Activated CD8-positive, alpha-beta memory T cell treated with anti-CD3 and anti-CD28 coated beads for 24 hours (primary cell): ENCODE data around the gene PXYLP1.
"Not testable (repeated sequence)": the region's sequence is repeated elsewhere in the genome, so short reads cannot be mapped to it uniquely, and the experiment has no call there.

Experiments
- DNase-seq: peaks from one replicate; pipeline ENCODE4 v3.0.0-alpha.2; 2020

PXYLP1 gene

DNA sequence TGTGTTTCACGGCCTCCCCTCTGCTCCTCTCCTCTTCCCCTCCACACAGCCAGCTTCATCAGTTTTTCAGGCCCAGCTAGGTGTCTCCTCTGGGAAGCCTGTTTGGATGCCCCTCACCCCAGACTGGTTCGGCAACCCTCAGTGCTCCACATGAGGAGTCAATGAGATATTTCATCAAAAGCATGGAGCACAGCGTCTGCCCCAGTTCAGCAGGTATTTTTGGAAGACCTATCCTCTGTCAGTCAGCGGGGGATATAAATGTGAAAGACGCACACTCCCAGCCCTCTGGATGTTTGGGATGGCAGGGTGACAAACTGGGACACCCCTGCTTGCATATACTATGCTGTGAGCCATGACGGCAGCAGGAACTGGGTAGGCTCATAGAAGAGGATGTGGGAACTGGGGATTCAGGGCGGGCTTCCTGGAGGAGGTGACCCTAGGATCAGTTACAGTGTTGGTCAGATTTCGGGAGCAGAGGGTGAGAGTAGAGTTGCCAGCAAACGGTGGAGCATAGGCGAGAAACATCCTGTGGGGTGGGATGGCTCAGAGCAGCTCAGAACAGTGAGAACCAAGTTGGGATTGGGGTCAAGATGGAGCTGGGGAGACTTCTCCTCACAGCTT, 42.9 kb downstream of the PXYLP1 start:
- DNase-seq, result no peak

DNA sequence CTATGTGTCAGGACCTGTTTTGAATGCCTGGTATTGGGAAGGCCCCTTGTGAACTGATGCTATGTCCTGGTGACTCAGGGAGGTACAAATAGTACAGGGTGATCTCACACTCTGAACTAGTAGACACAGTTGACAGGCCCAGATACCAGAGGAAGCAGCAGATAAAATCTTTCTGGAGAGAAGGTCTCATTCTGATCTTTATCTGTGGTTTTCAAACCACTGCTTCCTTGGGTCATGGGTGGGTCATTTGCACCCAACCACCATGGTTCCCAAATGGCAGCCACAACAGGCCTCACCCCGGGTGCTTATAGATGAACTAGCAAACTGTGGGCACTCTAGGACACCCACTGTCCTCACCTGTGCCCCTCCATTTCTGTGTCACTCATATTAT, 43.4 kb downstream of the PXYLP1 start:
- no peak for DNase-seq

DNA sequence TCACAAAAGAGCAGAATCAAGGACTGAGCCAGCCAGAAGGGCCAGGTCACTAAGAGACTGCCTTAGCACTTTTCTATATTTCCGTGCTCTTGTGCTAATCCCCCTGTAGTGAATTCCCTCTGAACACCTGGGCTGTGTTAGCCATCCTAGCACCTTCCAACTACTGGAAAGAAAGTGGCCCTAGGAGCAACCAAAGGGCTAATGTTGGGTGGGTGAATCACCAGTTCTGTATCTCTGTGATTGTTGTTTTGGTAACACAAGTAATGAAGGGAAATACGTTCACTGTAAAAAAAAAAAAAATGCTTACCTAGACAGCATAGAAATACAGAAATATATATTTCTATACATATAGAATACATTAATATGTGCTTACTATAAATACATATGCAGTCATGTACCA, 43.9 kb downstream of the PXYLP1 start:
- no peak for DNase-seq

DNA sequence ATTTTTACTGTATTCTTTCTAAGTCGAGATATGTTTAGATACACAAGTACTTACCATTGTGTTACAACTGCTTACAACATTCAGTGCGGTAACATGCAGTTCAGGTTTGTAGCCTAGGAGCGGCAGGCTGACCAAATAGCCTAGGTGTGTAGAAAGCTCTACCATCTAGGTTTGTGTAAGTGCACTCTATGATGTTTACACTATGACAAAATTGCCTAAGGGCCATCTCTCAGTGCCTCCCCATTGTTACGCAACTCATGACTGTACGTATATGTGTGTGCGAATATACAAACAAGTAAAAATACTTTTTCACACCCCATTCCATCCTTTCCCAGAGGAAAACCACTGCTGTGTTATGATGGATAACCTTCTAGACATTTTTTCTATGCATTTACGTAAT, 44.3 kb downstream of the PXYLP1 start:
- DNase-seq, result no peak

DNA sequence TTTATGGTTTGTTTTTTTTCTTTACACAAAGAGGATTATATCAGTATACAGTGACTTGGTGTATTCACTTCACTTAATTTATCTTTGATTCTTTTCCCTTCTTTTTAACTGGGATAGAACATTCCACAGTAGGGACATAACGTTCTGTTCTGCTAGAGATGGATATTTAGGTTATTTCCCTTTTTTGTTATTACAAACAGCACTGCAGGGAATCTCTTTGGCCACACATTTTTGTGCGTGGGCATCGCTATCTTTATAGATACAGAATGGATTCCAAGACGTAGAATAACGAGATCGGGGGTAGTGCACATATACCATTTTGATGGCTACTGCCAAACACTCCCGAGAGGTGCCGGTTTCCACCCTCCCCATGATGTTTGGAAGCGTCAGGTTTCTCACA, 44.8 kb downstream of the PXYLP1 start:
- DNase-seq, result no peak

DNA sequence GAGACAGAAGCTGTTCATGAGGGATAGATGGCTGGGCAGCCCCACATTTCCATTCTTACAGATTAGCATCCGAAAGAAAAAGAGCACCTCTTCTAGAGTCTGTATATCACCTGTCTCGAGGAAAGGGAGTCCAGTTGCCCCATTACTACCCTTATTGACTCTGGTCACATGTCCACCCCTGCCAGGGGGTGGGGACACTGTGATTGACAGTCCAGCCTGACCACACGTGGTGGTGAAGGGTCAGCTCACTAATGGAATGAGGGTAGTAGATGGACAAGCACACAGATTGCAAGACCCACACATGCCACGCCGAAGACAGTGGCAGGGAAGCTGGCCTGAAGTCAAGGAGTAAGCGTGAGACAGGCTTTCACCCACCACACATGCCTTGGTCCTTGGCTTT, 45.8 kb downstream of the PXYLP1 start:
- no peak for DNase-seq

DNA sequence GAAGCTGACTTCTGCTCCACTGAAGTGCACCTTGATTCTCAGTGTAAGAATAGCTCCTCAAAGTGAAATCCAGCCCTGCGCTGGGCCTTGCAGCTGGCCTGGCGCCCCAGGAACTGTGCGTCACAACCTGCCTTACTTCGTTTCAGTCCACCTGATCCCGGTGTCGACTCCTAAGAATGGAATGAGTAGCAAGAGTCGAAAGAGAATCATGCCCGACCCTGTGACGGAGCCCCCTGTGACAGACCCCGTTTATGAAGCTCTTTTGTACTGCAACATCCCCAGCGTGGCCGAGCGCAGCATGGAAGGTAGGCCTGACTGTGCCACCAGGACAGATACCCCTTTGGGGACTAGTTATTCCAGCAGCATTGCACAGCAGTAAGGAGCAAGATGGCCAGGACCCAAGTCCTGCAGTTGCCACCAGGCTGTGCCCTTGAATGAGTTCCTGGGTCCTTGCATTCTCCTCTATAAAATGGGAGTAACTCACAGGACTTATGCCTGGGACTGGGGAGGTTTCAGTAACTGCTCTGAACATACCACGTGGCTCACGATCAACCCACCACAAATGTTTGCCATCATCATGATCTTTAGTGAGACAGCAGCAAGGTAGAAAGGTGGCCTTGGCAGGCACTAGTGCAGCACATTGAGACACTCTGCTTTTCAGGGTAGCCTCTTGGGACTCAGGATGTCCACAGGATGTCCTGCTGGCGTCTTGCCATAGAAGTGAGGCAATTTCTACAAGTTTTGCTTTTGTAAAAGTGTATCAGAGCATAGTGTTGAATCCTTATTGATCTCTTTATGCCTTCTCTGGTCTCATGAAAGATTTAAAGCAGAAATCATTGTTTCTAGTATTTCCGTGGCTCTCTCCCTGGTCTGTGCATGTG, 46.8 kb downstream of the PXYLP1 start:
- no peak for DNase-seq

DNA sequence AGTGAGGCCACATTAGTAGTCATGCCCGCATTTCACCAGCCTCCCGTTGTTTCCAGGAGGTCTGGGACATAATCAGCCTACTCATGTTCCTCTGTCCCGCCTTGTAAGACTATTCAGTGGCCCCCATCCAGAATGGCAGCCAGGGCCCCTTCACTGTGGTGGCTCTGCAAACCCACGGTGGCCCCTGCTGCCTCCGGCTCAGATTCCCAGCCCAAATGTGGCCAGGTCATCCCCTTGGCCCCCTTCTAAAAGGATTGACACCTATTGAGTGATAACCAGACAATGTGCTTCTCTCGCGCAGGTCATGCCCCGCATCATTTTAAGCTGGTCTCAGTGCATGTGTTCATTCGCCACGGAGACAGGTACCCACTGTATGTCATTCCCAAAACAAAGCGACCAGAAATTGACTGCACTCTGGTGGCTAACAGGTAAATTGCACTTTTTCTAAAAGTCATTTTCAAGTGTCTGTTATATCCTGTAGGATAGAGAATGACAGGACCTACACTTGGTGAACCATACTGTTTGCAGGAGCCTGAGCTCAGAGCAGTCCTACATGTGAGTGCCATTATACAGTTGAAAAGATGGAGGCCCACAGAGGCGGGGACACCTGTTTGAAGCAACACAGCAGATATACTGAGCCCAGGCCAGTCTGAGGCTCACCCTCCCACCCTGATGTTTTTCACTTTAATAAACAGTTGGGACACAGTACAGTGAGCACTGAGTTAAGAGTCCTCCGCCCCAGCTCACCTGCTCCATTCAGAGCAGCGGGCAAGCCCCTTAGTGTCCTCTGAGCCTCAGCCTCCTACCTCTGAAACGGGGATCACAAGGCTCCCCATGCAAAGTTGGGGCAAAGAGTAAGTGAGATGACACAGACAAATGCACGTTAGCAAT, 47.7 kb downstream of the PXYLP1 start:
- no peak for DNase-seq

DNA sequence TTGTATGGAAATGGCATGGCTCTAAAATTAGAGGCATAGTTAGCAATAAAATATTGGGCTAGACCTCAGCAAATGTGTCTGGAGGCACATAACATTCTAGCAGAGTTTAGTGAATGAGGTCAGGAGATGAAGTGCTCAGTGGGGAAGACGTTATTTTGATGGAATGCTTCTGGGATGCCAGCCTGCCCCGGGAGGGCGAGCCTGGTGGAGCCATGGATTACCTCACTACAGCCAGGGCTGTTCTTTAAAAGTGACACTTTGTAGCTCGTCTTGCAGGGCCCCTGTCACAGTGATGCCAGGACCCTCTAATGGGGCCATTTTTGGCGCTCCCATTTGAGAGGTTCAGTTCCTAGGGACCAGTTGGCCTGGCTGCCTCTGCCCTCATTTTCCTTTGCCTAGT, 48.5 kb downstream of the PXYLP1 start:
- no peak for DNase-seq

DNA sequence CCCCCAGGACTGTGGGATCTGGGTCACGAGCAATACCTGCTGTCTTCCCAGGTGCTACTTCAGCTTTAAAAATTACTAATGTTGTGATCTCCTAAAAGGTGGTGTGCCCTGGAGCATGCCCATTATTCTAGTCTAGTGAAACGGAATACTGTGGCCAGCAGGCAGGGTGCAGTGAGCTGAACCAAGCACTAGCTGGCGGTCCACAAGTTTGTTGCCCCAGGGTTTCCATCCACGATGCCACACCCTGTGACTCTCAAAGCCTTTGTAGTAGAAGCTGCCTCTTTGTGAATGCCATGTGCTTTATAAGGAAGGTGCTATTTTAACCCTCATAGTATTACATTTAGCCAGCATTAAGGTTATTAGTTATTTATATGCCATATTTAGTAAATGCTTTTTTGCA, 49.1 kb downstream of the PXYLP1 start:
- no peak for DNase-seq

DNA sequence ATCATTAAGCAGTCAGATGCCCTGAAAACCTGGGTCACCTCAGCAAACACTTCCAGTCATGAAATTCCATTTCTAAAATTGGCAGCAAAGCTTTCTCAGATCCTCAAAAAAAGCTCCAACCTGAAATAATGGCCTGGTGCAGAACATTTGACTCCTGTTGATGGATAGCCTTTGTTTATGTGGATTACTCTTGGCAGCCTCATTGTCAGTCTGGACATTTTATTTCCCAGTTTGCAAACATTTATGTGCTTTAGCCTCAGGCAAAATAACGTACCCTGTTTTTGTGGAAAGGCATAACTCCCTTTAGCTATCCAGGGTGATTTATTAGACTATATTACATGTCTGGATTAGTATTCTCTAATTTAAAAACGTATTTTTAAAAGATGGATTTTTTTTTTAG, 53.9 kb downstream of the PXYLP1 start:
- no peak for DNase-seq

DNA sequence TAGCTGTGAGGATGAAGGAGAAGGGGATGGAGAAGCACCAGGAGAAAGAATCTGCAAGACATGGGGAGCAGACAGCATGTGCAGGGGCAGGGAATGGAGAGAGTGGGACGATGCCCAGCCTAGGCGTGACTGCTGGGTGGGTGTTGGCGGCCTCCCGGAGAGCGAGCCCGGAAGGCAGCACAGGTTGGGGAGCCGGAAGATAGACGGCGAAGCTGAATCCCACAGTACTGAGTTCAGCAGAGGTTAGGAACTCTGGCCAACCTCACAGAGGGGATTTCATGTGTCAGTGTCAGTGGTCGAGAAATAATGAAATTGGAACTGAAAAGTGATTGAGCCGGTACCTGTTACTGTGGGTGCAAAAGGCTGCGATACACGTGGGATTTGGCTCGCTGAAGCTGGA, 55.2 kb downstream of the PXYLP1 start:
- DNase-seq, result no peak

DNA sequence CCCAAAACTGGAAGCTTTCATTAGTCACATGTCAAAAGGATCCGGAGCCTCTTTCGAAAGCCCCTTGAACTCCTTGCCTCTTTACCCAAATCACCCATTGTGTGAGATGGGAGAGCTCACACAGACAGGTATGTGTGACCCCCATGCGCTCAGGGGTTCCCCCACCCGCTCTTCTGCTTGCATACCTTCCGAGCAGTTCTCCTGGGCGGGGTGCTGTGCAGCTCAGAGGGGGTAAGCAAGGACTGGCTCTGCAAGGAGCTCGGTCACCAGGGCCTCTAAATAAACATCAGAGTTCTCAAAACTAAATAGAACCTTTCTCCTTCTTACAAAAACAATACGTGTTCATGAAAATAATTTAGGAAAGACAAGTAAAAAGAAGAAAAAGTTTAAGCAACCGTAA, 55.7 kb downstream of the PXYLP1 start:
- DNase-seq, result no peak

DNA sequence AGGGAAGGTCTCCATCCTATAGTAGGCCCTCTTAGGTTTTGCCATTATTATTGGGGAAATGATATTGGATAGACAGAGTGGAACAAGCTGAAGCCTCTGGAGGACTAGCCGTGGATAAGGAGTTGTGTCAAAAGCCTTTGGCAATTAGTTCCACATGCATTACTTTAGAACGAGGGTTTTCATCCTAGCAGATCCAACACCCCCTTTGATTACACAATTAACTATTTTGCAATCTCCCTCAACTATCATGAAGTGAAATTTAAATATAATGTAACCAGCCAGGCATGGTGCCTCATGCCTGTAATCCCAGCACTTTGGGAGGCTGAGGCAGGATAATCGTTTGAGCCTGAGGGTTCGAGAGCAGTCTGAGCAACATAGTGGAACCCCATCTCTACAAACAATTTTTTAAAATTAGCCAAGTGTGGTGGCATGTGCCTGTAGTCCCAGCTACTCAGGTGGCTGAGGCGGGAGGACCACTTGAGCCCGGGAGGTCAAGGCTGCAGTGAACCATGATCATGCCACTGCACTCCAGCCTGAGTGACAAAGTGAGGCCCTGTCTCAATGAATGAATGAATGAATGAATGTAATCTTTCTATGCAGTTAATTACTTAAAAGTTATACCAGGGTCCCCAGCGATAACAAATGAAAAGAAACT, 56.8 kb downstream of the PXYLP1 start:
- DNase-seq, result no peak

DNA sequence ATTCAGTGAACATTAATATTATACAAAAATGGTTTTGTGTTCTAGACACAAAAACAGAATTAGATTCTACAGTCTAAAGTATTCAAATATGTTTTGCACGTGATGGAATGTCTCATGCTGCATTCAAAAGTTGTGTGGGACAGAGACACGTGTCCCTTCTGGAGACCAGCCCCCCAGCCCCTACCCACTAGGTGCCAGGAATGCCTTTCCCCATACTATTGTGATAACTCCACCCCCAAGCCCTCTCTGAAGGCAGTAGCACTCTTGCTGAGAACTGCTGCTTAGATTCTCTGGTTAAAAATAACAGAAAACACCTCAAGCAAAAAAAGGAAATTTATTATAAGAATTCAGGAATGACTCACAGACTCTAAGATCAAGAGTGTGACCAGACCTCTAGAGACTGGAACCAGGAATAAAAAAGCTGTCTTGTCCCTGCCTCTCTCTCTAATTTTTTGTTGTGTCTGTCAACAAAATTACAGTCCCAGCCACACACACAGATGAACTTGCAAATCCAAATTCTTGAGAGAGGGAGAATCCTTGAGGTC, 57.7 kb downstream of the PXYLP1 start:
- DNase-seq, result no peak

DNA sequence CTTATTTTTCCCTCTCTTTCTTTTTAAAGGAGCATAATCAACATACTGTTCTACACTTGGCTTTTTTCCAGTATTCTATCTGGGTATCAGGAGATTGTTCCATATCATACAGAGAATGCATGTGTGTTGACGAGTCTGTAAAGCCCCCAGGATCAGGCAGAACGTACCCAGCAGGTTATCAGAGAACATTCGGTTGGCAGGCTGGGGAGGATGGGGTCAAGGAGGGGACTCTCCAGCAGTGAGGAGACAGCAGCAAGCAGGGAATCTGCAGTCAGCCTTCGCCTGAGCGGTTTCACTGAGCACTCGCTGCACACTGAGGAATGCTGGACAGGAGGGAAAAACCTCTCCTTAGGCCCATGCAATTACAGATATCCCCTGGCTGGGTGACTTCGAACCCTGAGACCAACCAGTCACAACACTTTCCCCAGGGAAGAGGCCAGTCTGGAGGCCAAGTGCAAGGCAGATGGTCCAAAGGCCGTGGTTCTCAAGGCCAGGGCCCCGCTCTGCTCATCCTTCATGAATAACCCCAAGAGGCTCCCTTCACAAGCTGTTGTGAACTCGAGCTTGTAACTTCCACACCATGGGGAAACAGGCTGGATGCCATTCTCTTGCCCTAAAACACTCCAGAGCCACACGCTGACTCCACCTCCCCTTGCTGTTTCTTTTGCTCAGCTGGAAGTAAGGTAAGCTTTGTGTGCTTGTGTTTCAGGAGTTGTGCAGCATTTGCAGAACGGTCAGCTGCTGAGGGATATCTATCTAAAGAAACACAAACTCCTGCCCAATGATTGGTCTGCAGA, 60.1 kb downstream of the PXYLP1 start:
- DNase-seq, result no peak

DNA sequence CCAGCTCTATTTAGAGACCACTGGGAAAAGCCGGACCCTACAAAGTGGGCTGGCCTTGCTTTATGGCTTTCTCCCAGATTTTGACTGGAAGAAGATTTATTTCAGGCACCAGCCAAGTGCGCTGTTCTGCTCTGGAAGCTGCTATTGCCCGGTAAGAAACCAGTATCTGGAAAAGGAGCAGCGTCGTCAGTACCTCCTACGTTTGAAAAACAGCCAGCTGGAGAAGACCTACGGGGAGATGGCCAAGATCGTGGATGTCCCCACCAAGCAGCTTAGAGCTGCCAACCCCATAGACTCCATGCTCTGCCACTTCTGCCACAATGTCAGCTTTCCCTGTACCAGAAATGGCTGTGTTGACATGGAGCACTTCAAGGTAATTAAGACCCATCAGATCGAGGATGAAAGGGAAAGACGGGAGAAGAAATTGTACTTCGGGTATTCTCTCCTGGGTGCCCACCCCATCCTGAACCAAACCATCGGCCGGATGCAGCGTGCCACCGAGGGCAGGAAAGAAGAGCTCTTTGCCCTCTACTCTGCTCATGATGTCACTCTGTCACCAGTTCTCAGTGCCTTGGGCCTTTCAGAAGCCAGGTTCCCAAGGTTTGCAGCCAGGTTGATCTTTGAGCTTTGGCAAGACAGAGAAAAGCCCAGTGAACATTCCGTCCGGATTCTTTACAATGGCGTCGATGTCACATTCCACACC, 60.9 kb downstream of the PXYLP1 start:
- no peak for DNase-seq

DNA sequence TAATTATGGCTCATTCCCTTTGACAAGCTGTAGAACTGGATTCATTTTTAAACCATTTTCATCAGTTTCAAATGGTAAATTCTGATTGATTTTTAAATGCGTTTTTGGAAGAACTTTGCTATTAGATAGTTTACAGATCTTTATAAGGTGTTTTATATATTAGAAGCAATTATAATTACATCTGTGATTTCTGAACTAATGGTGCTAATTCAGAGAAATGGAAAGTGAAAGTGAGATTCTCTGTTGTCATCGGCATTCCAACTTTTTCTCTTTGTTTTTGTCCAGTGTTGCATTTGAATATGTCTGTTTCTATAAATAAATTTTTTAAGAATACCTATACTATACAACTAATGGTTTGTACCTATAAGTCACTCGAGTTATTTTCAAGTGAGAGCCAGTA, 62.7 kb downstream of the PXYLP1 start:
- DNase-seq, result no peak

DNA sequence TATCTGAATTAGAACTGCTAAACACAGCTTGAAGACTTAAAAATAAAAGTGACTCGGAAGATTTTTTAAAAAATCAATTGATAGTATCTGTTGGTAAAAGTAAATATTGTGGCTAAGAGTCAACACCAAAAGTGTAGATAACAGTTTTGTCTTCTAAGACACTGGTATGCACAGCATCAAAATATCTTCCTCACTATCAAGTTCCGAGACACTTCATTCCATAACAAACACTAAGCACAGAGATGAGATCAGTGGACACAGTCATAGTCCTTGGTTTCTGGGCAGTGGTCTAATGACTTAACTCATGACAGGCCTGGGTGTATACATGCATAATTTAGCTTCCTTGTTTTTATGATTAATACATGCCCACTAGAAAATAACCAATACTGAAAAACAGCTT, 63.2 kb downstream of the PXYLP1 start:
- no peak for DNase-seq

DNA sequence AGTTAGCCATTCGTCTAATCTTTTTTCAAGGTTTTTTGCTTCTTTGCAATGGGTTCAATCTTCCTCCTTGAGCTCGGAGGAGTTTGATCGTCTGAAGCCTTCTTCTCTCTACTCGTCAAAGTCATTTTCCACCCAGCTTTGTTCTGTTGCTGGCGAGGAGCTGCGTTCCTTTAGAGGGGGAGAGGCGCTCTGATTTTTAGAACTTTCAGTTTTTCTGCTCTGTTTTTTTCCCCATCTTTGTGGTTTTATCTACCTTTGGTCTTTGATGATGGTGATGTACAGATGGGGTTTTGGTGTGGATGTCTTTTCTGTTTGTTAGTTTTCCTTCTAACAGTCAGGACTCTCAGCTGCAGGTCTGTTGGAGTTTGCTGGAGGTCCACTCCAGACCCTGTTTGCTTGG, 68.8 kb downstream of the PXYLP1 start:
- DNase-seq, result not testable (repeated sequence)
